GM12891 (cell line): ENCODE results near the gene TENM4.
"Not testable (repeated sequence)": the region's sequence is repeated elsewhere in the genome, so short reads cannot be mapped to it uniquely, and the experiment has no call there.

Source experiments
- POLR2A ChIP-seq: IDR thresholded peaks from 2 replicates; pipeline ENCODE4 v1.6.1; 2011; ENCODE audit warnings: low read depth, low read length, control low read depth
- POLR2AphosphoS5 ChIP-seq: IDR thresholded peaks from 2 replicates; pipeline ENCODE4 v1.6.1; 2011; ENCODE audit warnings: low read depth, low read length, control low read depth
- TAF1 ChIP-seq: IDR thresholded peaks from 2 replicates; pipeline ENCODE4 v1.6.1; 2011; ENCODE audit warnings: low read depth, low read length, control low read depth

DNA sequence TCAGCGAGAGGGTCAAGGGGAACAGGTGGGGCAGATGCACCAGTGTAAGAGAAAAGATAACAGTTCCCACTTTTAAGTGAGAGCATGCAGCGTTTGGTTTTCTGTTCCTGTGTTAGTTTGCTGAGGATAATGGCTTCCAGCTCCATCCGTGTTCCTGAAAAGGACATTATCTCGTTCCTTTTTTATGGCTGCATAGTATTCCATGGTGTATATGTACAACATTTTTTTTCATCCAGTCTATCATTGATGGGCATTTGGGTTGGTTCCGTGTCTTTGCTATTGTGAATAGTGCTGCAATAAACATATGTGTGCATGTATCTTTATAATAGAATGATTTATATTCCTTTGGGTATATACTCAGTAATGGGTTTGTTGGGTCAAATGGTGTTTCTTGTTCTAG, 218.7 kb downstream of the TENM4 start:
- not testable (repeated sequence) for TF ChIP-seq POLR2AphosphoS5, POLR2A, TAF1
